Measurements from ENCODE around the gene MELTF.

Gene MELTF

GRCh38 chr3:196968233-196969133 lies 61.1 kb downstream of the MELTF start, which contains the start of gene PIGZ:
TSS of gene PIGZ (minus strand) at chr3:196968833. CDS start at chr3:196952031, 16,802 bp downstream.
- peak in 1 of 3 experiments; percentile 41 for DNase-seq (ENCODE audit: low read depth in 3 of 3)

- no peak for DNase-seq (ENCODE audit: low read depth in 3 of 3)
Observed at GRCh38 chr3:196967412-196968232, 62.0 kb downstream of the MELTF start.

DNA sequence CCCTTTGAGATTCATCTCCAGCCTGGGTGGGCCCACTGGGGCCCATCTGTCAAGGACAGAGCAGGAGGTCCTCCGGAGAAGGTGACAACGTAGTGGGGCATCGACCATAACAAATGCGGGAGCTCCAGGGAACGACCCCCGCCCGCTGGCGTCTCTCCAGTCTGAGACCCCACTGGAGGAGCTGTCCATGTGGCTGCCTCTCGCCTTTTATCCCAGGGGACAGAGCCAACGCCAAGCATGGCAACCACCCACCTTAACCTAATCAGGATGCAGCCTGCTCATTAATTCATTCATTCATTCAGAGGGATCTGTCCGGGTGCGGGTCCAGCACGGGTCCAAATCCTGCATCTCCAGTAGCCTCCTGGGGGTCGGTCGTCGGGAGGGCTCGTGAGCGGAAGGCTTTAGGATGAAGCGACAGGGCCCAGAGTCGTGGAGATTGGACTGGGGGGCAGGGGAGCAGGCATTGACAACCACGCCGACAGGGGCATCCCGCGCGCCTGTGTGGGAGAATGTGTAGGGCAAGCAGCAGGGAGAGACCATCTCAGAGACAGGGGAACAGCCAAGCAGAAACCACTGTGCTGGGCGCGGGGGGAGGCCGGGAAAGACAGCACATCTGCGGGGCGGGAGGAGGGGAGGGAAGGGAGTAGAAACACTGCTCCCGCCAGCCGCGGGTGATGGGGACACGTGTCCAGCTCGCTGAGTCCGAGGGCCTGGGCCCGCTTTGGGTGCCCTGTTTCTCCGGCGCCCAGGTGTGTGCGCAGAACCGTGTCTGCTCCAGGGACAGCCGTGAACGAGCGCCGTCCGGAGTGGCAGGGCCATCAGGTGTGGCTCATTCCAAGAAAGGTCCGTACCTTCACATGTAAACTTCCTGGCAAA lies 62.9 kb downstream of the MELTF start:
- DNase-seq (ENCODE audit: low read depth in 3 of 3) = no peak

DNA sequence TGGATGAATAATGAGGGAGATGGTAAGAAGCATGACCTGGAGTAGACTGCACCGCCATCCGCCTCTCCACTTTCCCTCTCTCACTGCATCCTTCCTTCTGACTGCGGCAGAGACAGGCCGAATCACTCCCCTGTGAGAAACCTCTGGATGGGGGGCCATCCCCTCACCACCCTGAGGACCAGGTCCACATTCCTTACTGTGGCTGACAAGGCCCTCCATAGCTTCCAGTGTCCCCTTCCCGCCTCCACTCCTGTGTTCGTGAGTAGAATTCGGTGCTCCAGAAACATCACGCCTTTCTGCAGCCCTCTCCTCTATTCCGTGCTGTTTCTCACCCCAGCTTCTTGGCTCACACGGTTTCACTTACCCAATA lies 63.8 kb downstream of the MELTF start:
- DNase-seq (ENCODE audit: low read depth in 3 of 3) = no peak

GRCh38 chr3:196965112-196965803 lies 64.4 kb downstream of the MELTF start:
- no peak for DNase-seq (ENCODE audit: low read depth in 3 of 3)

GRCh38 chr3:196963631-196963953 lies 66.0 kb downstream of the MELTF start:
- no peak for DNase-seq (ENCODE audit: low read depth in 3 of 3)

GRCh38 chr3:196962930-196963630 lies 66.5 kb downstream of the MELTF start:
- DNase-seq (ENCODE audit: low read depth in 3 of 3) = no peak

GRCh38 chr3:196962108-196962929 lies 67.3 kb downstream of the MELTF start:
- DNase-seq (ENCODE audit: low read depth in 3 of 3) = no peak

DNA sequence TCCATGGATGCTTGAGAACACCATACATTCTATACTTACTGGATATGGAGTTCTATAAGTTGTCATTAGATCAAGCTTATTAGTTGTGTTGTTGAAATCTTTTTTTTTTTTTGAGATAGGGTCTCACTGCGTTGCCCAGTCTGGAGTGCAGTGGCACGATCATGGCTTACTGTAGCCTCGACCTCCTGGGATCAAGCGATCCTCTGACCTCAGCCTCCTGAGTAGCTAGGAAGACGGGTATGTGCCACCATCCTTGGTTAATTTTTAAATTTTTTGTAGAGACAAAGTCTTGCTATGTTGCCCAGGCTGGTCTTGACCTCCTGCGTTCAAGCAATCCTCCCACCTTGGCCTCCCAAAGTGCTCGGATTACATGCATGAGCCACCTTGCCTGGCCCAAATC lies 74.8 kb downstream of the MELTF start:
- no peak for DNase-seq (ENCODE audit: low read depth in 3 of 3)
